HG02642 (cell line): ENCODE data around the gene TMEM151A.
"Not testable (repeated sequence)": the region's sequence is repeated elsewhere in the genome, so short reads cannot be mapped to it uniquely, and the experiment has no call there.

Source experiments
- ATAC-seq: cut with Tn5 transposase; IDR thresholded peaks from one replicate; pipeline ENCODE4 v1.9.1; 2021; ENCODE audit warnings: mild to moderate bottlenecking; ENCODE audit not compliant: unreplicated experiment, poor library complexity

TMEM151A gene

GRCh38 chr11:66297610-66298009 lies 5.9 kb downstream of the TMEM151A start:
- ATAC-seq: no peak

- no peak for ATAC-seq
Measured at GRCh38 chr11:66299186-66299585, 7.5 kb downstream of the TMEM151A start.

- ATAC-seq: no peak
Measured at GRCh38 chr11:66302656-66303055, 11.0 kb downstream of the TMEM151A start.

GRCh38 chr11:66309475-66309874 lies 17.8 kb downstream of the TMEM151A start:
- no peak for ATAC-seq

- no peak for ATAC-seq
Measured at GRCh38 chr11:66310324-66310723, 18.6 kb downstream of the TMEM151A start.

GRCh38 chr11:66310803-66311440 lies 19.2 kb downstream of the TMEM151A start:
- ATAC-seq: not testable (repeated sequence)

- ATAC-seq: no peak
Measured at GRCh38 chr11:66311470-66311964, 19.8 kb downstream of the TMEM151A start.

- peak; percentile 67 for ATAC-seq
Measured at GRCh38 chr11:66311965-66312548, 20.4 kb downstream of the TMEM151A start.

- peak; percentile 63 for ATAC-seq
Measured at GRCh38 chr11:66312549-66313320, 21.0 kb downstream of the TMEM151A start.

GRCh38 chr11:66313321-66314185 lies 21.9 kb downstream of the TMEM151A start:
- no peak for ATAC-seq

- no peak for ATAC-seq
Measured at GRCh38 chr11:66314186-66314501, 22.4 kb downstream of the TMEM151A start.

GRCh38 chr11:66314561-66315497 lies 23.1 kb downstream of the TMEM151A start:
- no peak for ATAC-seq

- no peak for ATAC-seq
Measured at GRCh38 chr11:66315498-66315885, 23.8 kb downstream of the TMEM151A start.

GRCh38 chr11:66315921-66316811 lies 24.5 kb downstream of the TMEM151A start:
- no peak for ATAC-seq

GRCh38 chr11:66316849-66317251 lies 25.2 kb downstream of the TMEM151A start, which contains the start of gene CD248:
Gene CD248 (minus strand): TSS chr11:66317044. CDS start chr11:66317027, 17 bp downstream.
- no peak for ATAC-seq

- ATAC-seq: no peak
Measured at GRCh38 chr11:66317322-66317722, 25.6 kb downstream of the TMEM151A start.

GRCh38 chr11:66317723-66318599 lies 26.3 kb downstream of the TMEM151A start:
- no peak for ATAC-seq
